Measurements from ENCODE around the gene SPNS2. TPM values are rescaled to one million over a fixed set of nuclear protein-coding genes. Genes with fewer than 3 reads are reported as not detected.

The SPNS2 gene
- total RNA-seq, 4 donors from 2014 or later, result 25.1 to 76.3 (median 49.6) TPM

- 83% methylated on average over 8 of the region's 9 CpGs for WGBS
- no peaks in the 10 kb centered on the region for H3K27me3 ChIP-seq
- H3K27ac ChIP-seq, result no peak overlapping the region
- no peaks in the 10 kb centered on the region for H3K36me3 ChIP-seq
- no peak for DNase-seq (ENCODE audit: low spot score in 2 of 2)
- no peaks in the 10 kb centered on the region for H3K4me1 ChIP-seq
- no peak for TF ChIP-seq POLR2A (IDR thresholded peaks at IDR 0.05)
- TF ChIP-seq CTCF (IDR thresholded peaks at IDR 0.05), result no peak
- TF ChIP-seq EP300 (IDR thresholded peaks at IDR 0.05), result no peak
- no peak for TF ChIP-seq POLR2AphosphoS5 (IDR thresholded peaks at IDR 0.05)
- H3K4me3 ChIP-seq, result no peak overlapping the region
- H3K9me3 ChIP-seq, result no peaks in the 10 kb centered on the region
Measured at GRCh38 chr17:4490109-4490591, 8.5 kb upstream of the SPNS2 start.

GRCh38 chr17:4490637-4491061 lies 8.0 kb upstream of the SPNS2 start:
- H3K4me1 ChIP-seq, result no peaks in the 10 kb centered on the region
- TF ChIP-seq CTCF (IDR thresholded peaks at IDR 0.05), result no peak
- no peak for TF ChIP-seq EP300 (IDR thresholded peaks at IDR 0.05)
- no peak for TF ChIP-seq POLR2A (IDR thresholded peaks at IDR 0.05)
- TF ChIP-seq POLR2AphosphoS5 (IDR thresholded peaks at IDR 0.05), result no peak
- no peak for DNase-seq (ENCODE audit: low spot score in 2 of 2)
- no peaks in the 10 kb centered on the region for H3K9me3 ChIP-seq
- H3K36me3 ChIP-seq, result no peaks in the 10 kb centered on the region
- H3K4me3 ChIP-seq, result no peak overlapping the region
- H3K27me3 ChIP-seq, result no peaks in the 10 kb centered on the region
- WGBS, result 50% methylated on average over 4 of the region's 7 CpGs
- H3K27ac ChIP-seq, result no peak overlapping the region

GRCh38 chr17:4492721-4493561 lies 5.7 kb upstream of the SPNS2 start:
- no peak for DNase-seq (ENCODE audit: low spot score in 2 of 2)
- Histone ChIP-seq H3K36me3 (no peaks in the 10 kb centered on the region), H3K4me1 (no peaks in the 10 kb centered on the region), H3K9me3 (no peaks in the 10 kb centered on the region), H3K4me3 (no peak overlapping the region), H3K27me3 (peaks cover 6% of the 10 kb centered on the region), H3K27ac (no peak overlapping the region)
- WGBS, result 34% methylated on average over 20 of the region's 20 CpGs
- TF ChIP-seq POLR2A (IDR thresholded peaks at IDR 0.05) (no peak), EP300 (IDR thresholded peaks at IDR 0.05) (no peak), POLR2AphosphoS5 (IDR thresholded peaks at IDR 0.05) (no peak), CTCF (IDR thresholded peaks at IDR 0.05) (no peak)

- no peak for DNase-seq (ENCODE audit: low spot score in 2 of 2)
- Histone ChIP-seq H3K4me1 (peaks cover 21% of the 10 kb centered on the region), H3K27ac (no peak overlapping the region), H3K27me3 (peaks cover 43% of the 10 kb centered on the region), H3K36me3 (no peaks in the 10 kb centered on the region), H3K4me3 (no peak overlapping the region), H3K9me3 (no peaks in the 10 kb centered on the region)
- TF ChIP-seq POLR2A (IDR thresholded peaks at IDR 0.05) (no peak), EP300 (IDR thresholded peaks at IDR 0.05) (no peak), POLR2AphosphoS5 (IDR thresholded peaks at IDR 0.05) (no peak), CTCF (IDR thresholded peaks at IDR 0.05) (no peak)
- 54% methylated on average over 18 of the region's 23 CpGs for WGBS
Measured at GRCh38 chr17:4497101-4497824, 1.4 kb upstream of the SPNS2 start.
